ENCODE data around the gene CNTFR.

DNA sequence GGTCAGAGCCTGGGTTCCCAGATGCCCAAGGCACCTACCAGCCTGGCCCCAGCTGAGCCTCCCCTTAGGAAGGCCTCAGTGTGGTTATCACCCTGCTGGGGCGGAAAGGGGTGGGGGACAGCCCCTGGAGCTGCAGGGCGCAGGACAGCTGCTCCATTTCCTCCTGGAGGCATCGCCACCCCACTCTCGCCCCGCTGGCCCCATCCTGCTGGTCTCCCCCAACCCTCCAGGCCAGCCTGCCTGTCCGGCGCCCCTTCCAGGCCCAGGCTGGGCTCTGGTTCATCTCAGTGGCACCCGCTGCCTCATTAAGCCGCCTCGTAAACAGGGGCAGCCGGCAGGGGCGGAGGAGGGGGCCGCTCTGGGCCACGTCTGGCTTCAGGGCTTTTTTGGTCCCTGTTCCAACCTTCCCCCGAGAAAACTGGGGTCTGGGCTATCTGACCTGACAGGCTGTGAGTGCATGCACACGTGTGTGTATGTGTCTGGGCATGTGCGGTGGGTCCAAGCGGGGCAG lies 36.0 kb downstream of the CNTFR start:
- TF ChIP-seq, protein P1, sequence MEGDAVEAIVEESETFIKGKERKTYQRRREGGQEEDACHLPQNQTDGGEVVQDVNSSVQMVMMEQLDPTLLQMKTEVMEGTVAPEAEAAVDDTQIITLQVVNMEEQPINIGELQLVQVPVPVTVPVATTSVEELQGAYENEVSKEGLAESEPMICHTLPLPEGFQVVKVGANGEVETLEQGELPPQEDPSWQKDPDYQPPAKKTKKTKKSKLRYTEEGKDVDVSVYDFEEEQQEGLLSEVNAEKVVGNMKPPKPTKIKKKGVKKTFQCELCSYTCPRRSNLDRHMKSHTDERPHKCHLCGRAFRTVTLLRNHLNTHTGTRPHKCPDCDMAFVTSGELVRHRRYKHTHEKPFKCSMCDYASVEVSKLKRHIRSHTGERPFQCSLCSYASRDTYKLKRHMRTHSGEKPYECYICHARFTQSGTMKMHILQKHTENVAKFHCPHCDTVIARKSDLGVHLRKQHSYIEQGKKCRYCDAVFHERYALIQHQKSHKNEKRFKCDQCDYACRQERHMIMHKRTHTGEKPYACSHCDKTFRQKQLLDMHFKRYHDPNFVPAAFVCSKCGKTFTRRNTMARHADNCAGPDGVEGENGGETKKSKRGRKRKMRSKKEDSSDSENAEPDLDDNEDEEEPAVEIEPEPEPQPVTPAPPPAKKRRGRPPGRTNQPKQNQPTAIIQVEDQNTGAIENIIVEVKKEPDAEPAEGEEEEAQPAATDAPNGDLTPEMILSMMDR (IDR thresholded peaks at IDR 0.05) = no peak
- TF ChIP-seq POLR2AphosphoS5 (IDR thresholded peaks at IDR 0.05) (no peak), POLR2A (IDR thresholded peaks at IDR 0.05) (no peak)
